OCI-LY1 (cell line): Measurements from ENCODE around the gene RAPGEF4.

ENCODE experiments used
- H2AFZ ChIP-seq: fragments of 200-600 bp; sonication (generic), shearing (Covaris generic); 2 replicates; pipeline ENCODE4 v1.6.0; 2014; ENCODE audit warnings: antibody characterized with exemption, mild to moderate bottlenecking, low read length
- H3F3A ChIP-seq: fragments of 200-600 bp; sonication (generic), shearing (Covaris generic); 2 replicates; pipeline ENCODE4 v1.6.0; 2014; ENCODE audit warnings: mild to moderate bottlenecking, antibody characterized with exemption, low read length, moderate library complexity; ENCODE audit not compliant: insufficient read depth
- H3K27ac ChIP-seq: fragments of 200-600 bp; sonication (generic); 2 replicates; pipeline ENCODE4 v1.5.1; 2014; ENCODE audit warnings: low read length, mixed run types, mild to moderate bottlenecking, low read depth; ENCODE audit not compliant: poor library complexity, severe bottlenecking
- H3K27me3 ChIP-seq: fragments of 200-600 bp; sonication (generic); 2 replicates; pipeline ENCODE4 v1.6.0; 2014; ENCODE audit warnings: antibody characterized with exemption, mild to moderate bottlenecking, low read length, moderate library complexity; ENCODE audit not compliant: insufficient read depth
- H3K36me3 ChIP-seq: fragments of 200-600 bp; sonication (generic); 2 replicates; pipeline ENCODE4 v1.6.1; 2014; ENCODE audit warnings: mild to moderate bottlenecking, antibody characterized with exemption, low read length, moderate library complexity, mixed read lengths; ENCODE audit not compliant: insufficient read depth
- H3K4me1 ChIP-seq: fragments of 200-600 bp; sonication (generic); 2 replicates; pipeline ENCODE4 v1.5.1; 2014; ENCODE audit warnings: mild to moderate bottlenecking, low read length, moderate library complexity; ENCODE audit not compliant: insufficient read depth, severe bottlenecking
- H3K4me2 ChIP-seq: fragments of 200-600 bp; sonication (generic), shearing (Covaris generic); 2 replicates; pipeline ENCODE4 v1.6.1; 2014; ENCODE audit warnings: low read length
- H3K4me3 ChIP-seq: fragments of 200-600 bp; sonication (generic); 2 replicates; pipeline ENCODE4 v1.5.1; 2014; ENCODE audit warnings: low read length, low read depth, mild to moderate bottlenecking, mixed read lengths; ENCODE audit not compliant: poor library complexity, severe bottlenecking
- H3K79me2 ChIP-seq: fragments of 200-600 bp; shearing (Covaris generic); 2 replicates; pipeline ENCODE4 v1.6.1; 2016; ENCODE audit warnings: mixed run types, low read length, mixed read lengths; ENCODE audit not compliant: insufficient read depth
- H3K9ac ChIP-seq: fragments of 200-600 bp; sonication (generic), shearing (Covaris generic); 2 replicates; pipeline ENCODE4 v1.6.1; 2014; ENCODE audit warnings: mild to moderate bottlenecking, low read length, mixed read lengths
- H3K9me2 ChIP-seq: fragments of 200-600 bp; sonication (generic), shearing (Covaris generic); 2 replicates; pipeline ENCODE4 v1.6.1; 2014; ENCODE audit warnings: low read depth, mild to moderate bottlenecking, low read length, mixed read lengths
- H3K9me3 ChIP-seq: fragments of 200-600 bp; shearing (Covaris generic); 2 replicates; pipeline ENCODE4 v1.6.1; 2014; ENCODE audit warnings: low read length, mixed read lengths
- H4K20me1 ChIP-seq: fragments of 200-600 bp; sonication (generic), shearing (Covaris generic); 2 replicates; pipeline ENCODE4 v1.6.0; 2016; ENCODE audit warnings: mild to moderate bottlenecking, low read length; ENCODE audit not compliant: insufficient read depth
- CTCF ChIP-seq: fragments of 200-600 bp; sonication (generic), shearing (Covaris generic); IDR thresholded peaks from 2 replicates; pipeline ENCODE4 v1.5.1; 2017; ENCODE audit warnings: mild to moderate bottlenecking, antibody characterized with exemption, low read length, moderate library complexity, mixed read lengths
- EZH2 ChIP-seq: fragments of 200-600 bp; sonication (generic), shearing (Covaris generic); IDR thresholded peaks from 2 replicates; pipeline ENCODE4 v1.8.0; 2017; ENCODE audit warnings: borderline replicate concordance, mixed run types, mild to moderate bottlenecking, antibody characterized with exemption, low read length, moderate library complexity, mixed read lengths

Gene RAPGEF4

GRCh38 chr2:172751564-172751963 is 15.9 kb downstream of the RAPGEF4 start:
- Histone ChIP-seq H3K4me3 (no peak overlapping the region), H3K79me2 (no peaks in the 10 kb centered on the region), H3K36me3 (no peaks in the 10 kb centered on the region), H3K27me3 (no peaks in the 10 kb centered on the region), H2AFZ (no peak overlapping the region), H3K9me3 (no peaks in the 10 kb centered on the region), H3K4me2 (no peak overlapping the region), H3F3A (no peaks in the 10 kb centered on the region), H3K4me1 (no peaks in the 10 kb centered on the region), H3K27ac (no peak overlapping the region), H3K9me2 (no peaks in the 10 kb centered on the region), H3K9ac (no peak overlapping the region), H4K20me1 (no peaks in the 10 kb centered on the region)
- TF ChIP-seq CTCF (no peak), EZH2 (no peak)

GRCh38 chr2:172753610-172754009 is 18.0 kb downstream of the RAPGEF4 start:
- Histone ChIP-seq H3K4me2 (no peak overlapping the region), H3K9ac (no peak overlapping the region), H3K4me3 (no peak overlapping the region), H3K79me2 (no peaks in the 10 kb centered on the region), H3K27me3 (no peaks in the 10 kb centered on the region), H2AFZ (no peak overlapping the region), H3F3A (no peaks in the 10 kb centered on the region), H3K36me3 (no peaks in the 10 kb centered on the region), H3K9me2 (no peaks in the 10 kb centered on the region), H3K27ac (no peak overlapping the region), H3K4me1 (no peaks in the 10 kb centered on the region), H3K9me3 (no peaks in the 10 kb centered on the region), H4K20me1 (no peaks in the 10 kb centered on the region)
- TF ChIP-seq CTCF: no peak

DNA sequence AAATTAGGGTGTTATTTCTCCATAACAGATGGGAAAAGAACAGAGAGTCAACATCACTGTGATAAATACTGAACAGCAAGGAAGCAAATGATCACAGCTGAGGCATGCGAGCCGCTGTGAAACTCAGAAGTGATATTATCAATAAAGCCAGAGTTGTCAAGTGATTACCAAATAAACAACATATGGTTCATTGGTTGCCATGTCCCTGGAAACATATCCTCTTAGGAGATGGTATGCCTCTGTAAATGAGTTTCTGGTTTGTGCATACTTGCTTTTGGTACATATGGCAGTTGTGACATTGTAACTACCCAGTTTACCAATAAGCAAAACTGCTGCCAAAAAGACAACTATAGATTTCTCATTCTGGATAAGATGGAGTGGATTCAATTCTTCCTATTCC is 23.8 kb downstream of the RAPGEF4 start:
- Histone ChIP-seq H3K79me2 (no peaks in the 10 kb centered on the region), H3K36me3 (no peaks in the 10 kb centered on the region), H2AFZ (no peak overlapping the region), H3K9ac (no peak overlapping the region), H3K4me3 (no peak overlapping the region), H3K27ac (no peak overlapping the region), H3K4me2 (no peak overlapping the region), H4K20me1 (no peaks in the 10 kb centered on the region), H3F3A (no peaks in the 10 kb centered on the region), H3K27me3 (no peaks in the 10 kb centered on the region), H3K9me3 (no peaks in the 10 kb centered on the region), H3K9me2 (no peaks in the 10 kb centered on the region), H3K4me1 (no peaks in the 10 kb centered on the region)
- TF ChIP-seq EZH2 (no peak), CTCF (no peak)
